NCI-H2227 treated with DMSO at 0.1 percent for 48 hours (cell line): ENCODE measurements around the gene MMP15.

ENCODE experiments used
- DNase-seq: peaks from one replicate; lab custom pipeline; 2025; lab: John Stamatoyannopoulos, UW

MMP15 gene

DNA sequence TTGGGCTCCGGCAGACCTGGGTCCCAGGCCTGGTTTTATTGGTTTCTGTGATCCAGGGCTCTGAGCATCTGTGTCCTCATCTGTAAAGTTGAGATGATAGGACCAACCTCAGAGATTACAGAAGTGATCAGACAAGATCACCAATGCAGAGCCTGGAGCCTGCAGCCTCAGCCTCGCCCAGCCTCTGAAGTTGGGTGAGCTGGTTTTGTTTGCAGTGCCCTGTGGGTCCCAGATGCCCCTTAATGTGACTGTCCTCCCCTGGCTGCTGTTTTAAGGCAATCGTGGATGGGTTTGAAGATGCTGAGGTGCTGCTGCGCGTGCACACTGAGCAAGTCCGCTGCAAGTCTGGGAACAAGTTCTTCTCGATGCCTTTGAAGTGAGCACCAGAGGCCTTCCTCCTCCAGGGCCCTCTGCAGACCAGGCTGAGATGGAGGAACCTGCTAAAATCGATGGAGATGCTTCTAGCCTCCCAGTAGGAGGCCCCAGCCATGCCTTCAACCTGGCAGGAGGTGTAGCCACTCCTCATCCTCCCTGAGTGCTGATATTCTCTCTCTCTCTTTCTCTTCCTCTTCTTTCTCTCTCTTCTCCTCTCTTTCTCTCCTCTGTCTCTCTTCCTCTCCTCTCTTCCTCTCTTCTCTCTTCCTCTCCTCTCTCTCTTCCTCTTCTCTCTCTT lies 5.6 kb upstream of the MMP15 start:
- DNase-seq, result no peak

DNA sequence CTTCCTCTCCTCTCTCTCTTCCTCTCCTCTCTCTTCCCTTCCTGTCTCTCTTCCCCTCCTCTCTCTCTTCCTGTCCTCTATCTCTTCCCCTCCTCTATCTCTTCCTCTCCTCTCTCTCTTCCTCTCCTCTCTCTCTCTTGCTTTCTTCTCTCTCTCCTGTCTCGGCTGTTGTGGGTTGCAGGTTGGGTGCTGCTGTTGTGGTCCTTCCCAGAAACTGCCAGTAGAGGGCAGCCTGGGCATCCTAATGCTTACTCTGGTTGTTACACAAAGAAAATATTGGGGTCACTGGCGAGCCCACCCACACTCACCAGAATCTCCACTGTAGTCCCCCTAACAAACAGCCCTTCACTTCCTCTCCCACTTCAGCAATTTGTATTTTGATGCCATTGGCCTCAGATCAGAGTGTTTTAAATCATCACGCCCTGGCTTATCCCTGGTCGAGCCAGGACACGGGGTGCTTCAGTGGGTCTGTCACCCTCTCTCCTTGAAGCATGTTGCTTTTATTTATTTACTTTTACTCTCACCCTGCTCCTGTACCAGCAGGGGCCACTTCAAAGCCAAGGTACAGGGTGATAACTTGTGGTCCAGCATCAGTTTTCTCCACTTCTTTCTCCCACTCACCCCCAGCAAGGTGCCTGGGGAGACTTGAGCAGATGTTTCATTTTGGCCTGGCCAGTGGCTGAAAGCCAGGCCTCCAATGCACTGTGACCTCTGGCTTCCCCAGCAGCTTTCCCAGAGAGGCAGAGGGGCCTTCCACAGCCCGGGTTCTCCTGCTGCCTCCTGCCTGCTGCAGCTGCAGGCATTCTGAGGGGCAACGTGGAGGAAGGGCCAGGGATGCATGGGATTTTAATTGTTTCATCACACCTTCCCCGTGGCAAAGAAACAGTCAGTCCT lies 4.7 kb upstream of the MMP15 start:
- peak; percentile 27 for DNase-seq

DNA sequence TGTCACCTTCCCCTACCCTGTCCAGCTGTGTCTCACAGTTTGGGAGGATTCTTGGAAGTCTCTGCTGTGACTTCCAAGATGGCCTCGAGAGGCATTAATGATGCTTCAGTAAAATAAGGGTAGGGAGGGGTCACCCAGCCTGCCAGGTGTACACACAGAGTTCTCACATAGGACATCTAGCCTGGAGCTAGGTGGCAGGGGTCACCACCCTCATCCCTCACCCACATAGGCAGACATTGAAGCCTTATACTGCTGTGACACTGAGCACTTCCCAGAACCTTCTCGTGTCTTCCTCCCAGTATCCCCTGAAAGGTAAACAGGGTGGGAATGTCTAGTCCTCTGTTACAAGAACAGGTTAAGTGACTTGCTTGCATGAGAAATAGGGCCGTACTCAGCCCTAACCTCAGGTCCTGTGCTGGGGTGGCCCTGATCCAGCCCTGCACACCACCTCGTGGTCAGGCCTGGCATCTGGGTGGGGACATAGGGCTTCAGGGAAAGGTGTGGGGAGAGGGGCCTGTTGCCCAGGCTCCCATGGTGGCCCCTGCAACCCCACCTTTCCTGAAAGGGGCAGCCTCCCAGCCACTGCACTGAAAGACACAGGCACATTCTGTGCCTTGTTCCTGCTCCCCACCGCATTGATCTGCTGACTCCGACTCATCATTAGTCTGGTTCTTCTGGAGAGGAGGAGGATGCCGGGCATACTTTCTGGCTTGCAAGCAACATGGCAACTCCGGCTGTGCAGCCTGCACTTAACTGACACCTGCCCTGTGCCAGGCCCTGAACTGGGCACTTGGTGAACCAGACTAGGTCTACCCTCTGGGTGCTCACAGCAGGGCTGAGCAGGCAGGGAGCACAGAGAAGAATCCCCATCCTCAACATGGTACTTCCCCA lies 3.6 kb upstream of the MMP15 start:
- no peak for DNase-seq

DNA sequence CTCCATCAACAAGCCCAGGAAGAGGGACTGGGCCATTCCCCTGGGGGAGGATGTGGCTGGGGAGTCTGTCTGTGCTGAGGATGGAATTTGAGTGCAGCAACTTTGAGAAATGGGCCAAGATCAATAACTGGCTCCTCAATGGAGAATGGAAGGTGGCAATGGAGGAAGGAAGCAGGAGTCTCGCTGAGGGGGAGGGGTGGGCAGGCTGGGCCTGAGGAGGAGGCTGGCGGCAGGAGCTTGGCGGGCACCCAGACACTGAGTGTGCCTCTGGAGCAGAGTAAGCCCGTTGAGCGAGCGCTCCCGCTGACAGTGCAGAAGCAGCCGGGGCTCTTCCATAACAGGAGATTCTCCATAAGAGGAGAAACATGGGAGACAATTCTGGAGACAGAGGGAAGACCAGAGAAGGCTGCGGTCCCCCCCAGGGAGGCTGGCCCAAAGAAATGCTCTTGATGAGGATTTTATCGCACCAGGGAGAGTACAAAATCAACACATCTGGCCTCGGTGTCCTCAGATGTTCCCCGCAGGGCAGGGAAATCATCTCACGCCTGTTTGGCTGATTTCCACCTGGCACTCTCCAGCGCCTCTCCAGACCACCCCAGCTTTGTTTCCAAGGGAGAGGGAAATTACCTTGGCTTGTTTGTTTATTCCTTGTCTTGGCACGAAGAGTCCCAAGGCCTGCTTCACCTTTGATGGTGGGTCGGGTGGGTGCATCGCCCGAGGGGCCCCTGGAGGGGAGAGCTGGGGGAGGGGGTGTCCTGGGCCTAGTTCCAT lies 2.8 kb upstream of the MMP15 start:
- peak; percentile 32 for DNase-seq

DNA sequence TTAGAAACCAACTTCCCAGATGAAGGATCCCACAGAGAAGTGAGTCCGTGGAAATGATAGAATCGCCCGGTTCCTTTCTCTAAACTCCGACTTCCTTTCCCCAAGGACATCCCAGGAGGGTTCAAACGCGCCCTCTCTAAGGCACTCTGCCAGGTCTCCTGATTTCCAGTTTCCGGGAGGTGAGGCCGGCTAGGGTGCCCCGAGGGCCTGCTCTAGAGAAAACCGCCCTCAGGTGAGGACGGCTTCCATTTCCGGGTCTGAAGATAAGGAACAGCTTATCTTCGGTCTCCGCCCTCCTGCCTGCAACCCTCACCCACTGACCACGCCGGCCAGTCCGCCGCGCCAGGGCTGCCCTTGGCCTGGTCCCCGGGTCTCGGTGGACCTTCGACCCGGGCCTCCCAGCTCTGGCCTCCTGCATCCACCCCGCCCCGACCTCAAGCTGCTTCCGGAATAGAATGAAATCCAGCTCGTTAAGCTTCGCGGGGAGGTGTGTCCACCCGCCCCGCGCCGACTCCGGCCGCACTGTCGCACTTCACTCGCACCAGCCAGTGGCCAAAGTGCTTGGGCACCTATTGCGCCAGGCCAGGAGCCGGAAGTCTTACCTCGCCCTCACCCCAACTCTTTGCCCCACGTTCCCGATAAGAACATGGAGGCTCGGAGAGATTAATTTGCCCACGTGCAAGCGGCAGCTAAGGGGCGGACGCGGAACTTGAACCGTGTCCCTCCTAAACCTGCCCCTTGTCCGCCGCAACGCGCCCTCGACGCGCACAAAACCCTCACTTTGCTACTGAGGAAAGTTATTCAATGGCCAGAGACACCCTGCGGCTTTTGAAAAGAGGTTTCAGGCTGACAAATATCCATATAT lies 836 bp upstream of the MMP15 start:
- DNase-seq, result no peak

DNA sequence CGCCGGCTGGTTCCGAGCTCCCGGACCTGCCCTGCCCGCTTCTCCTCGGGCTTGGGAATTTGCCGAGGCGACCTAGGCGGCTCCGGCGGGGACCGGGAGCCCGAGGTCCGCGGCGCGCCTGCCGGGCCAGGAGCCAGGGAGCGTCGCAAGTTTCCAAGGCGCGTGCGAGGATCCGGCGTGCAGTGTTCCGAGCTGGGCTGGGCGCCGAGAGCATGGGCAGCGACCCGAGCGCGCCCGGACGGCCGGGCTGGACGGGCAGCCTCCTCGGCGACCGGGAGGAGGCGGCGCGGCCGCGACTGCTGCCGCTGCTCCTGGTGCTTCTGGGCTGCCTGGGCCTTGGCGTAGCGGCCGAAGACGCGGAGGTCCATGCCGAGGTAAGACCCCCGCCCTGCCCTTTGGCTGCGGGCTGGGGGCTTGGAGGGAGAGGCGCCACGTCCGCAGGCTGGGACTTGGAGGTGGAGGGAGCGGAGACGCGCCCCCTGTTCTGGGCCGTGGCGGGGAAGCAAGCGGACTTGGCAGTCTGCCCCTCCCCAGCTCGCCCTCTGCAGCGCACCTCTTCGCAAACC lies 668 bp downstream of the MMP15 start:
- DNase-seq, result no peak

DNA sequence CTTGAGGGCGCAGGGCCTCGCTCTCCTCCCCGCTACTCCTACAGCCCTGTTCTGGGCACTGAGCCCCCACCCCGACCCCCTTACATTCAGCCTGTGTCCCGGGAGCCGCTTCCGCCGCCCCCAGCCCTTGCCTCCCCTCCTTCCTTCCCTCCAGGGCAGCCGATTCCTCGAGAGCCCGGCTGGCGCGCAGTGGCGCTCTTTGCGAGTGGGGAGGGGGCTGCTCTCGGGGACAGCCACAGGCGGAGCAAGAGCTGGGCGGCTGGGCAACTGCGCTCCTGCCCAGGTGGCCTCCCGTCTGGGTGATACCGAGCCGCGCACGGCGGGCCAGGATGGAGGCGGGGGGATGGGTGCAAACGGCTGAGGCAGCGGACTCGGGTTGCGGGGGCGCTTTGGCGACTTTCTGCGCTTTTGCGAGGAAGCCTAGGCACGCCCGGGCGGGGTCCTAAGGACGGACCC lies 1.2 kb downstream of the MMP15 start:
- DNase-seq, result no peak

DNA sequence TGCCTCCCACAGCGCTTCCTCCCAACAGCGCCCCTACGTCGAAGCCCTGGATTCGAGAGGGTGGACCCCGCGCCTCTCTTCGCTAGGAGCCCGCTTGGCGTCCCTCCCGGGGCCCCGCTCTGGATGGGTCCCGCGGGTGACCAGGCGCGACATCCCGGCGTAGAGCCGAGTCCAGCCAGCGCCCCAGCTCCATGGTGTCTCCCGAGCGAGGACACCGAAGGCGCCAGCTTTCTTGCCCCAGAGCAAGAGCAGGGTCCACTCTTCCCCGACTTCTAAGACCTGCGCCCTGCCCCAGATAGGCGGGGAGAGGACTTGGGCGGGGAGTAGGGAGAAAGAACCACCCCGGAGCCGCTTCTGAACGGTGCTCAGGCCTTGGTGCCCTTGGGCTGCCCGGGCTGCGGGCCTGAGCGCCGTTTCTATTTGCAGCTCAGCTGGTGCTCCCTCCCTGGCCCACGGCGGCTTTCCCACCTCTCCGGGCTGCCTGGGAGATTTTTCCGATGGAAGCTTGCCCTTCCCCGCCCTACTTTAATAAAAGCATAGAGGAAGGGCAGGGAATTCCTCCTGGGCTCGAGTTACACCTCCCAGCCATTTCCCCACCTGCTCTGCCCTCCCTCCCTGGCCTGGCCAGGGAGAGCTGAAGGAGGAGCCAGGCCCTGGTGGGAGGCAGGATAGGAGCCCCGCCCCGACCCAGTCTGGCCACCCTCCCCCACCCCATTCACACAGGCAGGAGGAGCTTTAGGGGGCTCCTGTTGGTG lies 1.8 kb downstream of the MMP15 start:
- no peak for DNase-seq

DNA sequence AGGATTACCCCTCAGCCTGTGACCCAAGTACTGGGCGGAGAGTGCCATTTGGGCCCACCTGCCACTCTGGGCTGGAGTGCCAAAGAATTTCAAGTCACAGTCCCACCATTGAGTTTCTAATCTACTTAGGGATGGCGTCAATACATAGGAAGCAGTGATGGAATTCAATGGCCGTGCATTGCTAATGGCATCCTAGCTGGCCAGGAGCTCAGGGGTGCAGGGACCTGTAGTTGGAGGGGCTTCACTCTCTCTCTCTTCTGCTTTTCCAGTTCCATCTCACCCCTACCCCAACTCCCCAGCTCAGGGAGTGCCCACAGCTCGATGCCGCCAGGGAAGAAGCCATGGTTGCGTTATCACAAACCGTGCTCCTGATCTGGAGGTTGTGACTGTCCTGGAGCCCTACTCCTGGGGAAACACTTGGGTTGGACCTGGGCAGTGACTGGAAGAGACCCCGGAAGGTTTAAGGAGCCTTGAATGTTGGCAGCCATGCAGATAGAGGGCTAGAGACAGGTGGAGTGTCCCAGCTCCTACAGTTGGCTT lies 2.4 kb downstream of the MMP15 start:
- DNase-seq, result no peak

DNA sequence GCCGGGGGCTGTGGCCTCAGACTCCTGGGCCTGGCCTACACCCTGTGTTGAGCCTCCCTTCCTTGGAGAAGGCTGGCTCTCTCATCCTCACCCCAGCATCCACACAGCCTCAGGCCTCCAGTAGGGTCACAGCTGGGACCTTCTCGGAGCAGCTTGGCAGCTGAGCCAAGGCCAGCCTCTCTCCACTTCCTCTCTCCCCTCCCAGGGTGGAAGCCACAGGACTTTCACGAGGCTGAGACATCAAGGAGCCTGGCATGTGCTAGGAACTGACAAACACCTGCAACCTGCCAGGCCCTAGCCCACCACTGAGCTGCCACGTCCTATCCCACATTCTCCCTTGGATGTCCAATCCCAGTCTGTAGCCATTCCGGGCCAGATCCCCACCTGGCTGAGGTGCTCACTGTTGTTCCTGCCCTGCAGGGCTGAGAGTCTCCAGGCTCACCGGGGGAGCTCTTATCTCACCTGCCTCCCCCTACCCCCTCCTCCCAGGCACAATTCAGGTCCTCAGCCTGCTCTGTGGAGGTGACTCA lies 3.1 kb downstream of the MMP15 start:
- DNase-seq, result no peak

DNA sequence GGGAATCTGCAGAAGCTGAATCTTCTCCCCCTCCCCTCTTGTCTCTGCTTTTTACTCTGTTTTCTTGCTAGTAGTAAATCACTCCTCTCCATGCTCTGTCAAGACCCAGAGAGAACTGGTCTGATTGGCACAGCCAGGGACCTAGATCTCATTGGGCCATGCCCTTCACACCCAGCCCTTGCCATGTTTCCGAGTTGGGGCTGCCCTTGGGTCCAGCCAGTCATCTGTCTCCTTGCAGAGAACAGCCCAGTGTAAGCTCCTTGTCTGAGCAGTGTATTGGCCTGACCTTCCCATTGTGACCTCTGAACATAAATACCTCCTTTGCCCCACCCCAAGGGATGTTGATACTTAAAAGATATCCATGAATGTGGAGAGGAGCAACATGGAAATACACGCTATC lies 3.9 kb downstream of the MMP15 start:
- DNase-seq, result no peak

DNA sequence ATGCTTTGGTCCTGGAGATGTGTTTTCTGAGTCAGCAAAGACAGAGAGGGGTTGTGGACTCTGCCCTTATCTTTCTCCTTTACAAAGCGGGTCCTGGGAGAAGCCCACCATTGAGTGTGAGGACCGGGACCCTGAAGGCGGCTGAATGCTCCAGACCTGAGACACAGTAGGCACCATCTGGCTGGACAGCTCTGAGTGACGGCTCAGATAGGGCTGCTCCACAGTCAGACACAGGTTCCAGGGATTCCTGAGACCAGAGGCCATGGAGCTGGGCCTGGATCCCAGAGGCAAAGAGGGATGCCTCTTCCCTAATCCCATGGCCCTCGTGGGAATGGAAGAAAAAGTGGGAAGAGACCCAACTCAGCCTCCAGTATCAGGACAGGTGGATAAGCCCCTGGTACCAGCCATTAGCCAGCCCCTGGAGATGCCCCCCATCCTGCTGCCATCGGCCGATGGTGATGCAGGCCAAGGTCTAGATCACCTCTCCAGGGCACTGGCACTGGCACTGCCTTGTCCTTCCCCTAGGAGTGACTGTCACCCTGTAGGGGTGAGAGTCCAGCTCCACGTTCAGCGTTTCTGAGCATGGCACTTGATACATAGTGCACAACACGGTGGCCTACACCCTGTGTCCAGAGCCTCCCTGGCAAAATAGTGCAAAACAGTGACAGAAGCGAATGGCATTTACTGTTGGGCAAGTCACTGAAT lies 4.7 kb downstream of the MMP15 start:
- DNase-seq, result no peak

DNA sequence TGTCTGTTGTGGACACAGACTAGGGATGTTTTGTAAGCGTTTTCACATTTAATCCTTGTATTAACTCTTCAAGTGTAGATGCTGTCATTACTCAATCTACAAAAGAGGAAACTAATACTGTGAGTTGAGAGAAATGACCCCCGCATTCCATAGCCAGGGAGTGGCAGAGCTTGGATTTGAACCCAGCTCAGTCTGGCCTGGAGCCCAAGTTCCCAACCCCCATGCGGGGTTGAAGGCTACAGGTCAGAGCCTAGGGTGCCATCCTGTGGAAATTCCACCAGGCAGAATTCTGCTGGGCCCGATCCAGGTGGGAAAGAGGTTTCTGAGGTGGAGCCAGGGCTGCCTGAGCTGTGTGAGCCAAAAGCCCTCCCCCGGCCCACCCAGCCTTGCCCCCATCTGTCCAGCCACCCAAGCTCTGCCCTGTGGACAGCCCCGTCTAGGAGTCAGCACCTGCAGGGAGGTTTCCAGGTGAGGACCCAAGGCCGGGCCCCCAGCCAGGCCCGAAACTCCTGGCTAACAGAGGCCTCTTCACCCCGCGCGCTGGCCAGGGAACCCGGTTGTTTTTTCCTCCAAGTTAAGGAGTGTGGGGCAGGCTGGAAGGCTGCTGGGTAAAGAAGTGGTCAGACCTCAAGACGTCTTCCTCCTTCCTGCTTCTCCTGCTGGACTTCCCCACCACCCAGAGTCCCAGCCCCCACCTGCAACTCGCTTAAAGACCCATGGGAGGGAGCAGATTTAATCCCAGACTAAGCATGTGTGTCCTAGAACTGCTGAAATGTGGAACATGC lies 5.7 kb downstream of the MMP15 start:
- no peak for DNase-seq

DNA sequence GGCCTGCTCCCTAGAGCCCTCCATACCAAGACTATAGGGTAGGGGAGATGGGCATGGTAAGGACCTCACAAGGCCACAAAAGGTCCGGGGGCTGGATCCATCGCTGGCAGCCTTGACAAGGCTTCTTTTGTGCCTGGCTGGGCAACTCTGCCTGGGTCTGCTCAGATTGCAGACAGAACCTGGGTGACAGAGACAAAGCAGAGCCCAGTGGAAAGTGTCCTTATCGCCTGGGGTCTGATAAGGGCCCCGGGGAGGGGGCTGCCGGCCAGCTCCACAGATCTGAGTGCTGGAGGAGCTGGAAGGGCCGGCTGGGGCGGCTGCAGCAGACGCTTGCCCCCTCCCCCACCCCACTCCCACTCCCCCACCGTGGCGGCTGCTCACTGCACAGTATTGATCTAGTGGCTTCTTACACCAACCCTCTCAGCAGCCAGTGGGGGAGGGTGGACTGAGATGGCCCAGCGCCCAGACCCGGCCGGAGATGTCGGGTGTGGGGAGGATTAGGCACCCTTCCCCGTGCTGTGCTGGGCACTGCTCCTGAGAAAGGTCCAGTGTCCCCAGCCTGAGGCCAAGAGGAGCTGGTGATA lies 7.2 kb downstream of the MMP15 start:
- DNase-seq, result peak; percentile 24

DNA sequence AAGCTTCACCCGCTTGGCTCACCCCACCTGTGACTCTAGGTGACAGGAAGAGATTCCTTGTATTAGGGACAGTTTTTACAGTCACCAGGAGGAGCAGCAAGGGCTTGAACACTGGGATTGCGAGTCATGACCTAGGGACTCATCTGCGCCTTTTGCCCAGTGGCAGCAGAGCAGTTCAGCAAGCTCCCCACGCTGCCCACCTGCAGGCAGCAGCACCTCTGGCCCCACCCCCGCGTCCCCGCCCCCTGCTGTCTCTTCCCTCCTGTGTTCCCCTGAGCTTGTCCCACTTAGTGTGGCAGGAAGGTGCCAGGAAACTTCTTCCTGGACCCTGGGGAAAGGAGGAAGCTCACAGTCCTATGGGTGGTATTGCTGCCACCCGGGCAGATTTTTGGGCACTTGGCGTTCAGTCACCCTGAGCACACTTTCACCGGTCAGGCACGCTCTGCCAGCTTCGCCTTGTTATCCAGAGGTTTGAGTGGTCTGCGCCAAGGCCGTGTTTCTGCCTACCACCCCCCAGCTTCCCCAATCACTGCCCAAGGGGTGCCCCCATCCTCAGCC lies 8.7 kb downstream of the MMP15 start:
- DNase-seq, result no peak

DNA sequence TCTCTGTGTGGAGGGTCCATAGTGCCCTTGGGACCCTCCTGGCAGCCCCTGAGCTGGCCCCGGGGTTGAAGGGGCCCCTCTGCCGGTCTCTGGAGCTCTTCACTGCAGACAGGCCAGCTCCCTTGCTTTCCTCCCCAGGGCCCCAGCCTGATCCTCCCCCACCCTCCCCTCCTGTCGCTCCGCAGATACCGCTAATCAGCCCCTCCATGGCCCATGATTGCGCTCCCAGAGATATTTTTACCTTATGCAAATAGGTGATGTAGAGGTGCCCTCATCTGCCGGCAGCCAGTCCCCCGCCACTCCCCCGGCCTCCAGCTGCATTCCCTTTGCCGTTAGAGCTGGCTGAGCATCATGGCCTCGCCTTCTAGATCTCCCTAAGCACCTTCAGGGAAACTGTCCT lies 9.2 kb downstream of the MMP15 start:
- DNase-seq, result no peak
